ENCODE results near the gene RNF144B. TPM values are rescaled to one million over a fixed set of nuclear protein-coding genes. Genes with fewer than 3 reads are reported as not detected.

Gene RNF144B
- total RNA-seq, 1 experiment from 2014 or later = 36.4 TPM

- Histone ChIP-seq H3K4me2 (ENCODE audit: low read depth, low read length, poor library complexity, severe bottlenecking) (no peak overlapping the region), H2AFZ (ENCODE audit: low read length) (no peak overlapping the region), H3K27me3 (ENCODE audit: low read length) (no peaks in the 10 kb centered on the region)
Observed at GRCh38 chr6:18488526-18489270, 101.5 kb downstream of the RNF144B start.

GRCh38 chr6:18489335-18489734, 102.2 kb downstream of the RNF144B start:
- no peaks in the 10 kb centered on the region for H3K9me3 ChIP-seq (ENCODE audit: low read length)
- no peak for DNase-seq
- no peaks in the 10 kb centered on the region for H3K9me2 ChIP-seq (replicated peaks; ENCODE audit: insufficient read depth, low read length)
- H3K36me3 ChIP-seq (ENCODE audit: insufficient read depth, low read length) = no peaks in the 10 kb centered on the region
- no peak overlapping the region for H2AFZ ChIP-seq (ENCODE audit: low read length)
- no peak overlapping the region for H3K27ac ChIP-seq (ENCODE audit: low read length)
- 0 out of 2 replicates have a peak, but pooled peaks cover 4% of the 10 kb centered on the region for H3K4me1 ChIP-seq (ENCODE audit: low read length)
- H3K9ac ChIP-seq (ENCODE audit: low read length) = no peak overlapping the region
- H3K4me2 ChIP-seq (ENCODE audit: low read depth, low read length, poor library complexity, severe bottlenecking) = no peak overlapping the region
- H3K79me2 ChIP-seq (ENCODE audit: low read length) = no peaks in the 10 kb centered on the region
- no peaks in the 10 kb centered on the region for H3K27me3 ChIP-seq (ENCODE audit: low read length)
- H3K4me3 ChIP-seq (ENCODE audit: low read length) = no peak overlapping the region
- no peaks in the 10 kb centered on the region for H4K20me1 ChIP-seq (ENCODE audit: insufficient read depth, low read depth, low read length)

More at GRCh38 chr6:18488526-18489270, 101.5 kb downstream of the RNF144B start:
- H3K79me2 ChIP-seq (ENCODE audit: low read length) = no peaks in the 10 kb centered on the region
- H3K4me3 ChIP-seq (ENCODE audit: low read length) = no peak overlapping the region
- no peaks in the 10 kb centered on the region for H3K36me3 ChIP-seq (ENCODE audit: insufficient read depth, low read length)
- 0 out of 2 replicates have a peak, but pooled peaks cover 4% of the 10 kb centered on the region for H3K4me1 ChIP-seq (ENCODE audit: low read length)
- H3K9me2 ChIP-seq (replicated peaks; ENCODE audit: insufficient read depth, low read length) = no peaks in the 10 kb centered on the region
- H3K9me3 ChIP-seq (ENCODE audit: low read length) = no peaks in the 10 kb centered on the region
- DNase-seq = no peak
- H4K20me1 ChIP-seq (ENCODE audit: insufficient read depth, low read depth, low read length) = no peaks in the 10 kb centered on the region
- H3K9ac ChIP-seq (ENCODE audit: low read length) = no peak overlapping the region
- no peak overlapping the region for H3K27ac ChIP-seq (ENCODE audit: low read length)

- no peak for DNase-seq
- no peak overlapping the region for H3K4me3 ChIP-seq (ENCODE audit: low read length)
- no peak overlapping the region for H3K27ac ChIP-seq (ENCODE audit: low read length)
- no peaks in the 10 kb centered on the region for H3K4me1 ChIP-seq (ENCODE audit: low read length)
- no peaks in the 10 kb centered on the region for H3K9me3 ChIP-seq (ENCODE audit: low read length)
- no peaks in the 10 kb centered on the region for H3K79me2 ChIP-seq (ENCODE audit: low read length)
- H4K20me1 ChIP-seq (ENCODE audit: insufficient read depth, low read depth, low read length) = no peaks in the 10 kb centered on the region
- no peak overlapping the region for H3K4me2 ChIP-seq (ENCODE audit: low read depth, low read length, poor library complexity, severe bottlenecking)
- H3K9ac ChIP-seq (ENCODE audit: low read length) = no peak overlapping the region
- H3K36me3 ChIP-seq (ENCODE audit: insufficient read depth, low read length) = no peaks in the 10 kb centered on the region
- H3K27me3 ChIP-seq (ENCODE audit: low read length) = no peaks in the 10 kb centered on the region
- no peak overlapping the region for H2AFZ ChIP-seq (ENCODE audit: low read length)
- no peaks in the 10 kb centered on the region for H3K9me2 ChIP-seq (replicated peaks; ENCODE audit: insufficient read depth, low read length)
Observed at GRCh38 chr6:18491308-18492045, 104.3 kb downstream of the RNF144B start.

- no peak overlapping the region for H3K27ac ChIP-seq (ENCODE audit: low read length)
- no peak overlapping the region for H2AFZ ChIP-seq (ENCODE audit: low read length)
- no peaks in the 10 kb centered on the region for H4K20me1 ChIP-seq (ENCODE audit: insufficient read depth, low read depth, low read length)
- H3K9ac ChIP-seq (ENCODE audit: low read length) = no peak overlapping the region
- no peaks in the 10 kb centered on the region for H3K9me2 ChIP-seq (replicated peaks; ENCODE audit: insufficient read depth, low read length)
- no peak overlapping the region for H3K4me3 ChIP-seq (ENCODE audit: low read length)
- no peak for DNase-seq
- H3K9me3 ChIP-seq (ENCODE audit: low read length) = no peaks in the 10 kb centered on the region
- H3K27me3 ChIP-seq (ENCODE audit: low read length) = no peaks in the 10 kb centered on the region
- no peaks in the 10 kb centered on the region for H3K36me3 ChIP-seq (ENCODE audit: insufficient read depth, low read length)
- no peak overlapping the region for H3K4me2 ChIP-seq (ENCODE audit: low read depth, low read length, poor library complexity, severe bottlenecking)
- H3K79me2 ChIP-seq (ENCODE audit: low read length) = no peaks in the 10 kb centered on the region
- no peaks in the 10 kb centered on the region for H3K4me1 ChIP-seq (ENCODE audit: low read length)
Observed at GRCh38 chr6:18492972-18493371, 105.8 kb downstream of the RNF144B start.

GRCh38 chr6:18493382-18493891, 106.3 kb downstream of the RNF144B start:
- no peak overlapping the region for H3K4me2 ChIP-seq (ENCODE audit: low read depth, low read length, poor library complexity, severe bottlenecking)
- H4K20me1 ChIP-seq (ENCODE audit: insufficient read depth, low read depth, low read length) = no peaks in the 10 kb centered on the region
- H3K27me3 ChIP-seq (ENCODE audit: low read length) = no peaks in the 10 kb centered on the region
- no peak overlapping the region for H3K9ac ChIP-seq (ENCODE audit: low read length)
- no peak overlapping the region for H3K4me3 ChIP-seq (ENCODE audit: low read length)
- H3K79me2 ChIP-seq (ENCODE audit: low read length) = no peaks in the 10 kb centered on the region
- H3K9me2 ChIP-seq (replicated peaks; ENCODE audit: insufficient read depth, low read length) = no peaks in the 10 kb centered on the region
- no peaks in the 10 kb centered on the region for H3K9me3 ChIP-seq (ENCODE audit: low read length)
- no peak overlapping the region for H3K27ac ChIP-seq (ENCODE audit: low read length)
- no peaks in the 10 kb centered on the region for H3K4me1 ChIP-seq (ENCODE audit: low read length)
- no peak for DNase-seq
- H3K36me3 ChIP-seq (ENCODE audit: insufficient read depth, low read length) = no peaks in the 10 kb centered on the region
- no peak overlapping the region for H2AFZ ChIP-seq (ENCODE audit: low read length)

- Histone ChIP-seq H3K27ac (ENCODE audit: low read length) (no peak overlapping the region), H2AFZ (ENCODE audit: low read length) (no peak overlapping the region), H3K4me1 (ENCODE audit: low read length) (no peaks in the 10 kb centered on the region), H3K36me3 (ENCODE audit: insufficient read depth, low read length) (no peaks in the 10 kb centered on the region), H4K20me1 (ENCODE audit: insufficient read depth, low read depth, low read length) (no peaks in the 10 kb centered on the region), H3K9me3 (ENCODE audit: low read length) (no peaks in the 10 kb centered on the region), H3K9me2 (replicated peaks; ENCODE audit: insufficient read depth, low read length) (no peaks in the 10 kb centered on the region), H3K79me2 (ENCODE audit: low read length) (no peaks in the 10 kb centered on the region), H3K4me3 (ENCODE audit: low read length) (no peak overlapping the region), H3K9ac (ENCODE audit: low read length) (no peak overlapping the region), H3K27me3 (ENCODE audit: low read length) (no peaks in the 10 kb centered on the region), H3K4me2 (ENCODE audit: low read depth, low read length, poor library complexity, severe bottlenecking) (no peak overlapping the region)
- no peak for DNase-seq
Observed at GRCh38 chr6:18493925-18494324, 106.8 kb downstream of the RNF144B start.

GRCh38 chr6:18495236-18495635, 108.1 kb downstream of the RNF144B start:
- H2AFZ ChIP-seq (ENCODE audit: low read length) = no peak overlapping the region

GRCh38 chr6:18496462-18496861, 109.3 kb downstream of the RNF144B start:
- H3K4me3 ChIP-seq (ENCODE audit: low read length) = no peak overlapping the region
- H3K9me2 ChIP-seq (replicated peaks; ENCODE audit: insufficient read depth, low read length) = no peaks in the 10 kb centered on the region
- no peak overlapping the region for H3K9ac ChIP-seq (ENCODE audit: low read length)
- H3K4me2 ChIP-seq (ENCODE audit: low read depth, low read length, poor library complexity, severe bottlenecking) = no peak overlapping the region
- H3K9me3 ChIP-seq (ENCODE audit: low read length) = no peaks in the 10 kb centered on the region
- H3K79me2 ChIP-seq (ENCODE audit: low read length) = no peaks in the 10 kb centered on the region
- no peak for DNase-seq
- H3K27me3 ChIP-seq (ENCODE audit: low read length) = no peaks in the 10 kb centered on the region
- no peaks in the 10 kb centered on the region for H4K20me1 ChIP-seq (ENCODE audit: insufficient read depth, low read depth, low read length)
- H3K4me1 ChIP-seq (ENCODE audit: low read length) = no peaks in the 10 kb centered on the region
- H3K36me3 ChIP-seq (ENCODE audit: insufficient read depth, low read length) = no peaks in the 10 kb centered on the region
- H2AFZ ChIP-seq (ENCODE audit: low read length) = no peak overlapping the region
- H3K27ac ChIP-seq (ENCODE audit: low read length) = no peak overlapping the region

More at GRCh38 chr6:18495236-18495635, 108.1 kb downstream of the RNF144B start:
- no peak overlapping the region for H3K9ac ChIP-seq (ENCODE audit: low read length)
- H3K27me3 ChIP-seq (ENCODE audit: low read length) = no peaks in the 10 kb centered on the region
- H3K9me2 ChIP-seq (replicated peaks; ENCODE audit: insufficient read depth, low read length) = no peaks in the 10 kb centered on the region
- DNase-seq = no peak
- no peaks in the 10 kb centered on the region for H3K79me2 ChIP-seq (ENCODE audit: low read length)
- no peak overlapping the region for H3K4me3 ChIP-seq (ENCODE audit: low read length)
- H3K27ac ChIP-seq (ENCODE audit: low read length) = no peak overlapping the region
- no peak overlapping the region for H3K4me2 ChIP-seq (ENCODE audit: low read depth, low read length, poor library complexity, severe bottlenecking)
- no peaks in the 10 kb centered on the region for H4K20me1 ChIP-seq (ENCODE audit: insufficient read depth, low read depth, low read length)
- H3K4me1 ChIP-seq (ENCODE audit: low read length) = no peaks in the 10 kb centered on the region
- no peaks in the 10 kb centered on the region for H3K9me3 ChIP-seq (ENCODE audit: low read length)
- H3K36me3 ChIP-seq (ENCODE audit: insufficient read depth, low read length) = no peaks in the 10 kb centered on the region
